ENCODE results near the gene RBP3. TPM values are rescaled to one million over a fixed set of nuclear protein-coding genes. Genes with fewer than 3 reads are reported as not detected.

The RBP3 gene
- total and polyA plus RNA-seq, 11 donors = not detected

DNA sequence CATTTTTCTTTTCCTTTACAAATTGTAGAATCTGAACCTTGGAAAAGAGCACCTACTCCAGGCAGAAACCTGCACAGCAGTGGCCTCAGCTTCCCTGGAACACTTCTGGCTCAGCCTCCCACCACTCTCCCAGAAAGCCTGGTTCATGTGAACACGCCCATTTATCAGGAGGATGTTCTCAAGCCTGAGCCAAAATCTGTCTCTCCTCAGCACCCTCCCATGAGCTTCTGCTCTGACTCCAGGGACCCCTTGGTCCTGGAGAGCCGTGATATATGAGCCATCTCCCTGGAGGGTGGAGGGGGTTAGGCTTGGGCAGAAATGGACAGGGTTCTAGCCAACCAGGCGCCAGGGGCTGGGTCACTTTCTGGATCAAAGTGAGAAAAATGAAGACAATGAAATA lies 15.8 kb upstream of the RBP3 start:
- no peak for ATAC-seq
- DNase-seq = no peak
- intact Hi-C loops (cut with DNase I) = no loop called here
- TF ChIP-seq POLR2A (IDR thresholded peaks at IDR 0.05) (no peak), CTCF (IDR thresholded peaks at IDR 0.05) (no peak)
- no peak overlapping the region for H3K27ac ChIP-seq
- H3K27me3 ChIP-seq = peaks cover 0 to 3% (median 0%) of the 10 kb centered on the region in 9 donors
- WGBS, 4 donors = 72 to 80% (median 75%) methylated on average over 3 of the region's 3 CpGs
- H3K4me3 ChIP-seq = no peak overlapping the region
- H3K9me3 ChIP-seq = no peaks in the 10 kb centered on the region
- H3K4me1 ChIP-seq = no peaks in the 10 kb centered on the region
- H3K36me3 ChIP-seq = no peaks in the 10 kb centered on the region

GRCh38 chr10:47332946-47333345 lies 15.2 kb upstream of the RBP3 start:
- H3K4me1 ChIP-seq = no peaks in the 10 kb centered on the region
- no peaks in the 10 kb centered on the region for H3K9me3 ChIP-seq
- ATAC-seq = no peak
- 87 to 92% (median 90%) methylated on average over 3 of the region's 3 CpGs for WGBS, 4 donors
- no peak overlapping the region for H3K27ac ChIP-seq
- intact Hi-C loops (cut with DNase I) = no loop called here
- DNase-seq = no peak
- no peaks in the 10 kb centered on the region for H3K36me3 ChIP-seq
- H3K27me3 ChIP-seq = peaks cover 0 to 3% (median 0%) of the 10 kb centered on the region in 9 donors
- no peak overlapping the region for H3K4me3 ChIP-seq
- TF ChIP-seq POLR2A (IDR thresholded peaks at IDR 0.05) (no peak), CTCF (IDR thresholded peaks at IDR 0.05) (no peak)

GRCh38 chr10:47333532-47333931 lies 14.6 kb upstream of the RBP3 start:
- Histone ChIP-seq H3K4me3 (no peak overlapping the region), H3K9me3 (no peaks in the 10 kb centered on the region), H3K36me3 (no peaks in the 10 kb centered on the region), H3K27me3 (peaks cover 0 to 3% (median 0%) of the 10 kb centered on the region in 9 donors), H3K27ac (no peak overlapping the region), H3K4me1 (no peaks in the 10 kb centered on the region)
- ATAC-seq = no peak
- intact Hi-C loops (cut with DNase I) = no loop called here
- WGBS, 4 donors = 85 to 90% (median 89%) methylated on average over 6 of the region's 6 CpGs
- TF ChIP-seq CTCF (IDR thresholded peaks at IDR 0.05) (no peak), POLR2A (IDR thresholded peaks at IDR 0.05) (no peak)
- DNase-seq = no peak

GRCh38 chr10:47334466-47335295 lies 13.5 kb upstream of the RBP3 start:
- TF ChIP-seq POLR2A (IDR thresholded peaks at IDR 0.05) = no peak
- TF ChIP-seq CTCF (IDR thresholded peaks at IDR 0.05) = no peak
- 77 to 82% (median 79%) methylated on average over 8 of the region's 8 CpGs for WGBS, 4 donors
- Histone ChIP-seq H3K4me1 (no peaks in the 10 kb centered on the region), H3K4me3 (no peak overlapping the region), H3K36me3 (no peaks in the 10 kb centered on the region), H3K9me3 (no peaks in the 10 kb centered on the region), H3K27ac (no peak overlapping the region), H3K27me3 (peaks cover 0 to 3% (median 0%) of the 10 kb centered on the region in 9 donors)
- DNase-seq (no peak), ATAC-seq (no peak)
- intact Hi-C loops (cut with DNase I) = loop anchor here in 1 of 10 donors (5.0 kb wide), 1 partner anchor 47 kb away; no protein-coding TSS in a partner anchor

Data from heart left ventricle (tissue), 16 donors.